ENCODE measurements around the gene GPC6.
"Not testable (repeated sequence)": the region's sequence is repeated elsewhere in the genome, so short reads cannot be mapped to it uniquely, and the experiment has no call there.

Gene GPC6

GRCh38 chr13:94181461-94182107 lies 955.0 kb downstream of the GPC6 start:
- in situ Hi-C loops (cut with MboI; ENCODE audit: low sequenced_read_pairs) = no loop called here

GRCh38 chr13:94182185-94182761 lies 955.7 kb downstream of the GPC6 start:
- in situ Hi-C loops (cut with MboI; ENCODE audit: low sequenced_read_pairs) = no loop called here

- in situ Hi-C loops (cut with MboI; ENCODE audit: low sequenced_read_pairs) = no loop called here
Observed at GRCh38 chr13:94186470-94186869, 959.9 kb downstream of the GPC6 start.

- in situ Hi-C loops (cut with MboI; ENCODE audit: low sequenced_read_pairs) = no loop called here
Observed at GRCh38 chr13:94188201-94188854, 961.7 kb downstream of the GPC6 start.

DNA sequence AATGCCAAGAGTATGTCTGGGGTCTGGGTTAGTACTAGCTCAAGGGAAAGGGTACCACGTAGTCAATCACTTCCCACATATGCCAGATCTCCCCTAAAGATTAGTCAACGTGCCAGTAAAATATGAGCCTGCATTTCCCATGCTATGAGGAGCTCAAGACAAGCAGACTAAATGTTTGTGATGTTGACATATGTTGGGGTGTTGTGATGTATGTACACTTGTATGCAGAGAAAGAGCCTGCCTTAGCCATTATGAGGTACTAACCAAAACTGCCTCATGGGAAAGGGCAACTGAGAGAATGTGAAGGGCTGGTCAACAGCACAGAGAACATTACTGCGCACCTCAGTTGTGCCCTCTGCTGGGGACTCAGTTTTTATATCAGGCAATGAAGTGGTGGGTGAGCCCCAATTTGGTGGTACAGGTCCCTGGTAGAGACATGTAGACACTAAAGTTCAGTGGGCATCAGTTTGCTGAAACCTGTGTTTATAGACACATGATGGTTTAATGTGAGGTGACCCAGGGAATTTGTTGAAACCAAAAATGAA lies 965.9 kb downstream of the GPC6 start:
- in situ Hi-C loops (cut with MboI; ENCODE audit: low sequenced_read_pairs) = no loop called here

DNA sequence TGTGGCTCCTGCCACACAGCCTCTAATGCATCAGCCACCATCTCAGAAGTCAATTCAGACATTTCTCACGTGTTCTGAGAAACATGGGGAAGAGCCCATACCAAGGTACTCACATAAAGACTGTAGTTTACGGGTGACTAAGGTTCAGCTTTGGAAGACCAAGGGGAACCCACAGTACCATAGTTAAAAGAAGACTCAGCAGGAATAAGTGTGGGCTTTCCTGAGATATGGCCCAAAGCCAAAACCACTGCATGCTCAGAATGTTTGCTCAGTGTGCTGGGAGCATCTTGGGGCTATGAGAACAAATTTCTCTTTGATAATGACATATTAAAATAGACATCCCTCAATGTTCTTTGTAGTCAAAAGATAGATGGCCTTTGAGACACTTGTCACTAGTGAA lies 969.1 kb downstream of the GPC6 start:
- in situ Hi-C loops (cut with MboI; ENCODE audit: low sequenced_read_pairs) = no loop called here

DNA sequence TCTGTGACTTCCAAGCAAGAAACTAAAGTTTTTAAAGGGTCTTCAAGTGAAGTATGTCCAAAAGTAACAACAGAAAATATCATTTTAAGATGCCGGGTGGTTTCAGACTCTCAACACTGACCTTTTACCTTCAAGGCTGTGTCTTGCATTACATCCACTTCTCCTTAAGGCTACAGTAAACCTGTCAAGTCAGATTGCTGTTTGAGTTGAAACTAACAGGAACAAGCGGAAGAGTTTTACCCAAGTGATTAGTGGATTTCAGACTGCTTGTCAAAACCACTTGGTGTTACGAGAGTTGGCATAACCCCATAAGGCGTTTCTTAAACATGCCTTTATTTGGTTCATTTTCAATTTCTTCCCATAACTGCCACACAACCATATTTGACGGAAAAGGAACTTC lies 969.8 kb downstream of the GPC6 start:
- in situ Hi-C loops (cut with MboI; ENCODE audit: low sequenced_read_pairs) = no loop called here

GRCh38 chr13:94198681-94199080 lies 972.1 kb downstream of the GPC6 start:
- in situ Hi-C loops (cut with MboI; ENCODE audit: low sequenced_read_pairs) = no loop called here

DNA sequence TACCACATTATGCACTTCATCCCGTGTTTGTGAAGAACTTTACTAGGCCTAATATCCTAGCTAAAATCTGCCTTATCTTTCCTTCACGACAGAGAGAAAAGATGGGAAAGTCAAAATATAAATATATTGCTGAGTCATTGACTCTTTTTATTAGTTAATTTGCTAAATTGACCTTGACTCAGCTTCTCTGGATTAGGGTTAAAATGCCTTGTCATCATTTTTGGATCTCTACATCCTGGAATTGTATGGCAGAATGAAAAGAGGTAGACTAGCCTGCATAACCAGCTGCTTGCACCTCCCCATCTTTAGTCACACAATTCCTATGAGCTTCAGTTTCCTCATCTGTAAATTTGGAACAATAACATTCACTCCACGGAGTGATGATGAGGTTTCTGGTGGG lies 972.5 kb downstream of the GPC6 start:
- in situ Hi-C loops (cut with MboI; ENCODE audit: low sequenced_read_pairs) = no loop called here

GRCh38 chr13:94201022-94201421 lies 974.4 kb downstream of the GPC6 start:
- in situ Hi-C loops (cut with MboI; ENCODE audit: low sequenced_read_pairs) = no loop called here

GRCh38 chr13:94204163-94204562 lies 977.6 kb downstream of the GPC6 start:
- in situ Hi-C loops (cut with MboI; ENCODE audit: low sequenced_read_pairs) = no loop called here

- in situ Hi-C loops (cut with MboI; ENCODE audit: low sequenced_read_pairs) = no loop called here
Observed at GRCh38 chr13:94204946-94205345, 978.3 kb downstream of the GPC6 start.

DNA sequence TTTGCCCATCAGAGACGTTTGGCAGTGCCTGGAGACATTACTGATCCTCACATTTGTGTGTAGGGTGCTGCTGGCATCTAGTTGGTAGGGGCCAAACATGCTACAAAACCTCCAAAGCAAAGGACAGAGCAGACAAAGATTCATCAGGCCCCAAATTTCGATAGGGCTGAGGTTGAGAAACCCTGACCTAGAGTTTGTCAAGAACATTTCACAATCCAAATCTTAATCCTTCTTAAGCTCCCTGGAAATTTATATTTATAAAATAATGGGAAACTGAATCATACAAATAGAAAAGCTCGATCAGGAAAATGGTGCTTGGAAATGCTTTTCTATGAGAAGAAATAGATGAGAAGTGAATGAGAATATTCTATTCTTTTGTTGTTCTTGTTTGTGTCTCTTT lies 979.3 kb downstream of the GPC6 start:
- in situ Hi-C loops (cut with MboI; ENCODE audit: low sequenced_read_pairs) = no loop called here

- in situ Hi-C loops (cut with MboI; ENCODE audit: low sequenced_read_pairs) = no loop called here
Observed at GRCh38 chr13:94209117-94209516, 982.5 kb downstream of the GPC6 start.

DNA sequence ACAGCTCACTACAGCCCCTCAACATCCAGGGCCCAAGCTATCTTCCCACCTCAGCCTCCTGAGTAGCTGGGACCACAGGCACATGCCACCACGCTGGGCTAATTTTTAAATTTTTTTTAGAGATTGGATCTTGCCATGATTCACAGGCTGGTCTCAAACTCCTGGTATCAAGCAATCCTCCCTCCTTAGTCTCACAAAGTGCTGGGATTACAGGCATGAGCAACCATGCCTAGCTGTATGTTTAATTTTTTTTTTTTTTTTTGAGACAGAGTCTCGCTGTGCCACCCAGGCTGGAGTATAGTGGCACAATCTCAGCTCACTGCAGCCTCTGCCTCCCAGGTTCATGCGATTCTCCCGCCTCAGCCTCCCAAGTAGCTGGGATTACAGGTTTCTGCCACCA lies 983.3 kb downstream of the GPC6 start:
- in situ Hi-C loops (cut with MboI; ENCODE audit: low sequenced_read_pairs) = not testable (repeated sequence)

DNA sequence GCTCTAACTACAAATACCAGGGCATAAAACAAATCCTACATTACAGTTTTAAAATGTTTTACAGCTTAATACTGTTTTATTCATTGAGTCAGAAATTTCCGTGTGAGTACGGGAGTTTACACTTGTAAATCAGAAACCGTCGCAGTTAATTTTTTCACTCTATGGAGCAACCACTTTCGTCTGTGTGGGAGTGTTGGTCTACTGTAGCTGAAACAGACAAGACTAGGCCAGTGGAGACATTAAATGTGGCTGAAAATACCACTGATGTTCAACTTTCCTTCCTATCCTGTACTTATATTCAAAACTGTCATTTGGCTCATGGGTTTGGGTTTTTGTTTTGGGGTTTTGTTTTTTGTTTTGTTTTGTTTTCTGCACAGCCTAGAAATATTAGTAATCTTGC lies 984.2 kb downstream of the GPC6 start:
- in situ Hi-C loops (cut with MboI; ENCODE audit: low sequenced_read_pairs) = no loop called here

DNA sequence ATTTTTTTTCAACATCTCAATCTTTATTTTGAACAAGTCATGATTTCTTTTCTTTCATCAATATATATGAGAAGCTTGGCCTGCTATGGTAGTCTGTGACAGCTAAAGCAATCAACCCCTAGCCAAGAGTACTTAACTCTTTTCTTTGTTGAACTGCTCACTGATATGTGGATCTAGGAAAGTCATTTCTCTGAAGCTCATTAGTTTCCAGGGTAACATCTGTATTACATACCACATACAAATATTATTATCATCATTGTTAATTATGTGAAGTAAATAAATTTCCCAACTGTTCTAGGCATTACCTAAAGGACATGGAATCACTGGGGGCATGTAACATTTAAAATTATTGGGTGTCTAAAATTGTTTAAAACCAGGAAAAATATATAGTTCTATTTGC lies 985.6 kb downstream of the GPC6 start:
- in situ Hi-C loops (cut with MboI; ENCODE audit: low sequenced_read_pairs) = no loop called here

GRCh38 chr13:94214121-94214520 lies 987.5 kb downstream of the GPC6 start:
- in situ Hi-C loops (cut with MboI; ENCODE audit: low sequenced_read_pairs) = no loop called here

DNA sequence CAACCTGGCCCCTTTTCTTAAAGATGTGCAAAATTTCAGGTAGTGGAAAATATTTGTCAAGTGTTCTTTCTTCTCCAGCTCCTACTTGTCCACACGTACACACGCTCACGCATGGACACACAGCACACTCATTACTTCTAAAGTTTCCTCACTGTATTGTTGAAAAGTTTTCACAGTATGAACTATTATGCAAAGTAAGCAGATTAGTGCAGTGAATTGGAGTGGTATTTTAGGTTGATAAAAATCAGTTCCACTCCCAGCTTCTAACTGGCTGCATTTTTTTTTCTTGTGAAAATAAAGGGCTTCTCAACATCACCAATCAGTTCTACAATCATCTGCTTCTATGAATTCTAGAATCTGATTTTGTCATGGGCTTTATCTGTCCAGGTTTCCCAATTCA lies 988.4 kb downstream of the GPC6 start:
- in situ Hi-C loops (cut with MboI; ENCODE audit: low sequenced_read_pairs) = no loop called here

DNA sequence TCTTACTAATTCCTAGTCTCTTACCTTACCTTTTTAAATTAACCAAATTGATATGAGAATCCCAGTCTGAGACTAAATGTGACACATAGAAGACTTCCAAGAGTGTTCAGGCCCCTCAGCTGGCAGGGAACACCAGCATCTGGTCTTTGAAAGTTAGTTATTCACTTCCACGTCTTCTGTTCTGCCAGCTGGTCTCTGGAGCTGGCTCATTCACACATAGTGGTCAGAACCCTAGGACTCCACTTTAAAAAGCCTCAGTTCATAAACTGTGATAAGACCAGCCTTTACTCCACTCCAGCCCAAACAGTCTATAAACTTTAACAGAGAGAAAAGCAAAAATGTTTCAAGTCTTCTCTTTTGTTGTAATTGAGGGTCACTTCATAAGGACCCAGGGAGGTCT lies 989.9 kb downstream of the GPC6 start:
- in situ Hi-C loops (cut with MboI; ENCODE audit: low sequenced_read_pairs) = no loop called here

DNA sequence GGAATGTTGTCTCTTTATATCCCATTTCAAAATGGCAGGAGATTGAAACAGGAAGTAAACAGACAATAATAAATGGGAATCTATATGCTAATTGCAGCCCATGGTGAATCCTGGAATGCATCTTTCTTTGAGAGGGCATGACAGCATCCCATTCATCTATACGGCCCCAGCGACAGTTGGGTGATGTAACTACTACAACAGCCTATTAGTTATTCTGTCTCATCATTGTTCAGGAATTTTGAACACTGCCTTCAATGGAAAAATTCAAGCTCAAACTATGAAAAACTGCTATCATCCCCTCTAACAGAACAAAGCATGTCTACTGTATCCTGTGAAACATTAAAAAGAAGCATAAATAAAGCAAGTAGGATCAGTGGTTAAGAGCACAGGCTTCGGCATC lies 990.8 kb downstream of the GPC6 start:
- in situ Hi-C loops (cut with MboI; ENCODE audit: low sequenced_read_pairs) = no loop called here

- in situ Hi-C loops (cut with MboI; ENCODE audit: low sequenced_read_pairs) = no loop called here
Observed at GRCh38 chr13:94218537-94218936, 991.9 kb downstream of the GPC6 start.

Data from HL-60/S4 treated with phorbol 12-myristate 13-acetate at 8.2 ng/mL for 4 days and 3 days (cell line).